ENCODE measurements around the gene FAM53C. TPM values are rescaled to one million over a fixed set of nuclear protein-coding genes. Genes with fewer than 3 reads are reported as not detected.
A peak's percentile ranks its signal among the peaks of the same experiment; 100 is the strongest.

Gene FAM53C
- total RNA-seq, 1 experiment from 2014 or later, result 36.4 TPM

GRCh38 chr5:138337685-138338410 is at the start of gene FAM53C (continued):
- TF ChIP-seq TCF7L2 (IDR thresholded peaks at IDR 0.05; ENCODE audit: borderline replicate concordance, extremely low read depth, insufficient read depth, insufficient read length), result peak; percentile 66
- peak; percentile 100 for TF ChIP-seq POLR2AphosphoS5 (IDR thresholded peaks at IDR 0.05; ENCODE audit: low read depth, low read length)
- no peak for TF ChIP-seq JUND (IDR thresholded peaks at IDR 0.05)
- TF ChIP-seq YY1 (IDR thresholded peaks at IDR 0.05; ENCODE audit: extremely low read depth, insufficient replicate concordance, low read depth, low read length), result peak; percentile 76
- TF ChIP-seq CBX3 (IDR thresholded peaks at IDR 0.05; ENCODE audit: low read depth), result no peak
- no peak for TF ChIP-seq RAD21 (IDR thresholded peaks at IDR 0.05; ENCODE audit: low read depth)

- no peak overlapping the region for H2AFZ ChIP-seq (ENCODE audit: low read depth, low read length, poor library complexity, severe bottlenecking)
- POLR2A ChIA-PET, result interaction anchor here (1.0 kb wide), 1 partner anchor 49 kb away, joined by 4 read pairs; the partner anchor contains the start of gene FAM53C
These were observed 48.8 kb upstream of the FAM53C start for GRCh38 chr5:138289296-138289695.

More at GRCh38 chr5:138289296-138289695, 48.8 kb upstream of the FAM53C start:
- Histone ChIP-seq H3K79me2 (ENCODE audit: insufficient read depth, low read length) (no peaks in the 10 kb centered on the region), H3K4me1 (ENCODE audit: control insufficient read depth in 1 of 2, insufficient read depth in 2 of 2, low read length in 2 of 2) (no peaks in the 10 kb centered on the region), H3K27me3 (ENCODE audit: insufficient read depth, low read length) (no peaks in the 10 kb centered on the region), H3K9ac (ENCODE audit: low read length) (no peak overlapping the region), H3K27ac (ENCODE audit: low read depth, low read length) (no peak overlapping the region), H4K20me1 (ENCODE audit: insufficient read depth) (no peaks in the 10 kb centered on the region), H3K9me2 (ENCODE audit: insufficient read depth) (no peaks in the 10 kb centered on the region), H3K36me3 (ENCODE audit: control insufficient read depth in 1 of 2, insufficient read depth in 2 of 2, low read length in 2 of 2) (0 out of 4 replicates have a peak, but pooled peaks cover 0 to 5% of the 10 kb centered on the region in 2 experiments), H3K9me3 (ENCODE audit: control insufficient read depth in 1 of 2, insufficient read depth in 1 of 2, low read depth in 1 of 2, low read length in 2 of 2) (no peaks in the 10 kb centered on the region), H3K4me2 (ENCODE audit: low read length) (no peak overlapping the region), H3K4me3 (replicated peaks in 1 of 2; ENCODE audit: low read depth in 1 of 2, low read length in 2 of 2) (no peak overlapping the region)
- CTCF ChIA-PET, result no interaction called here
- RAD21 ChIA-PET (ENCODE audit: low non-redundant PET in 1 of 2, low total read pairs in 2 of 2, uncharacterized antibody in 2 of 2, unreplicated experiment in 2 of 2), result no interaction called here
- intact Hi-C loops (cut with micrococcal nuclease), result no loop called here
- no peak for ATAC-seq
- TF ChIP-seq ZFX (IDR thresholded peaks at IDR 0.05) (no peak), ZBTB33 (IDR thresholded peaks at IDR 0.05; ENCODE audit: extremely low read depth, insufficient replicate concordance, low read length) (no peak), ATF3 (IDR thresholded peaks at IDR 0.05) (no peak), POLR2A (IDR thresholded peaks at IDR 0.05; ENCODE audit: borderline replicate concordance, extremely low read depth, insufficient read depth, insufficient read length) (no peak), EZH2 (IDR thresholded peaks at IDR 0.05) (no peak), JUND (IDR thresholded peaks at IDR 0.05) (no peak), EGR1 (IDR thresholded peaks at IDR 0.05; ENCODE audit: low read depth) (no peak), EZH2phosphoT487 (IDR thresholded peaks at IDR 0.05; ENCODE audit: borderline replicate concordance) (no peak), RAD21 (IDR thresholded peaks at IDR 0.05; ENCODE audit: low read depth) (no peak), YY1 (IDR thresholded peaks at IDR 0.05; ENCODE audit: extremely low read depth, insufficient replicate concordance, low read depth, low read length) (no peak), ELF1 (IDR thresholded peaks at IDR 0.05; ENCODE audit: borderline replicate concordance, low read depth) (no peak)
- DNase-seq (ENCODE audit: low read depth, low spot score), result no peak
- no TSS peak for BruUV-seq (replicated peaks)
